H1 (cell line): ENCODE measurements around the gene RHCG. TPM values are rescaled to one million over a fixed set of nuclear protein-coding genes. Genes with fewer than 3 reads are reported as not detected.

Source experiments
- CTCF ChIA-PET: fragments of 300-600 bp; sonication (Branson Sonifier 250); formaldehyde crosslinking; loops from one replicate; lab custom pipeline; 2021; ENCODE audit not compliant: partially characterized antibody; lab: Charles Lee
- POLR2A ChIA-PET: fragments of 300-600 bp; sonication (Branson Sonifier 250); formaldehyde crosslinking; loops from one replicate; lab custom pipeline; 2021; ENCODE audit warnings: inconsistent platforms; ENCODE audit not compliant: partially characterized antibody; lab: Charles Lee
- DNase-seq, 2 experiments: peaks; one replicate each; pipeline versions ENCODE4 v3.0.0 to v3.0.0-alpha.2; 2010 to 2022; ENCODE audit warnings: low spot score in 2 of 2, low read depth in 1 of 2, mixed read lengths in 1 of 2
- FAIRE-seq: peaks from 2 replicates; lab custom pipeline; 2011; peaks lifted over from hg19 to GRCh38; lab: Jason Lieb, UNC
- H2AFZ ChIP-seq: 2 replicates; pipeline ENCODE4 v1.8.1; 2012; ENCODE audit warnings: low read length, inconsistent platforms
- H2AK5ac ChIP-seq: 2 replicates; pipeline ENCODE4 v1.6.1; 2013; ENCODE audit warnings: low read depth, low read length
- H2BK120ac ChIP-seq: replicated peaks from 2 replicates; pipeline ENCODE3; 2013; ENCODE audit warnings: low read depth, low read length, inconsistent platforms
- H2BK12ac ChIP-seq: 2 replicates; pipeline ENCODE4 v1.6.1; 2013; ENCODE audit warnings: low read depth, low read length
- H2BK15ac ChIP-seq: 2 replicates; pipeline ENCODE4 v1.6.1; 2013; ENCODE audit warnings: low read length
- H2BK20ac ChIP-seq: 2 replicates; pipeline ENCODE4 v1.6.1; 2013; ENCODE audit warnings: low read length
- H2BK5ac ChIP-seq: 2 replicates; pipeline ENCODE4 v1.6.1; 2013; ENCODE audit warnings: low read depth, low read length
- H3K14ac ChIP-seq: 2 replicates; pipeline ENCODE4 v1.6.1; 2013; ENCODE audit warnings: inconsistent platforms; ENCODE audit not compliant: insufficient read length
- H3K18ac ChIP-seq: 2 replicates; pipeline ENCODE4 v1.6.1; 2013; ENCODE audit warnings: low read length; ENCODE audit errors: extremely low read depth
- H3K23ac ChIP-seq: 2 replicates; pipeline ENCODE4 v1.6.1; 2013; ENCODE audit warnings: inconsistent platforms; ENCODE audit not compliant: insufficient read length
- H3K23me2 ChIP-seq: 2 replicates; pipeline ENCODE4 v1.6.1; 2013; ENCODE audit warnings: low read depth, low read length
- H3K27ac ChIP-seq: 2 replicates; pipeline ENCODE4 v1.6.1; 2011; ENCODE audit warnings: low read depth, low read length, inconsistent platforms
- H3K27me3 ChIP-seq, 4 experiments: replicated peaks in 1 of 4; 1 replicate in 1 of 4; 2 replicates in 3 of 4; pipeline versions ENCODE4 v1.6.1 to v1.8.1; 2011 to 2013; ENCODE audit warnings: low read length in 3 of 4, mild to moderate bottlenecking in 3 of 4, inconsistent platforms in 2 of 4, mixed read lengths in 2 of 4, moderate library complexity in 1 of 4; ENCODE audit not compliant: control insufficient read depth in 3 of 4, insufficient read depth in 3 of 4; ENCODE audit errors: extremely low read depth in 1 of 4
- H3K36me3 ChIP-seq, 4 experiments: 2 replicates each; pipeline versions ENCODE4 v1.6.1 to v1.8.1; 2011 to 2013; ENCODE audit warnings: mild to moderate bottlenecking in 4 of 4, low read length in 3 of 4, moderate library complexity in 2 of 4, control low read depth in 1 of 4, inconsistent platforms in 1 of 4; ENCODE audit not compliant: insufficient read depth in 4 of 4, control insufficient read depth in 2 of 4
- H3K4ac ChIP-seq: replicated peaks from 2 replicates; pipeline ENCODE3; 2013; ENCODE audit warnings: low read length, low read depth, mixed read lengths, inconsistent platforms; ENCODE audit not compliant: insufficient read length
- H3K4me1 ChIP-seq, 4 experiments: replicated peaks in 1 of 4; 1 replicate in 1 of 4; 2 replicates in 3 of 4; pipeline versions ENCODE4 v1.6.1 to v1.8.1; 2011 to 2013; ENCODE audit warnings: low read length in 3 of 4, inconsistent platforms in 2 of 4, mixed read lengths in 1 of 4; ENCODE audit not compliant: insufficient read depth in 4 of 4, control insufficient read depth in 3 of 4
- H3K4me2 ChIP-seq, 2 experiments: 2 replicates each; pipeline versions ENCODE4 v1.6.1 to v1.8.1; 2011 to 2013; ENCODE audit warnings: low read depth in 2 of 2, low read length in 2 of 2, control low read depth in 1 of 2, inconsistent platforms in 1 of 2, mild to moderate bottlenecking in 1 of 2; ENCODE audit not compliant: insufficient read depth in 1 of 2
- H3K4me3 ChIP-seq, 4 experiments: fragments of 200-600, 300-600 bp in 1 of 4; sonication (generic), shearing (Covaris generic), sonication (Bioruptor Twin) in 1 of 4; 2 replicates each; pipeline versions ENCODE4 v1.5.1 to v1.8.1; 2011 to 2016; ENCODE audit warnings: low read length in 4 of 4, low read depth in 3 of 4, control low read depth in 2 of 4, inconsistent platforms in 2 of 4, mild to moderate bottlenecking in 2 of 4, mixed read lengths in 1 of 4, moderate library complexity in 1 of 4; ENCODE audit not compliant: insufficient read depth in 2 of 4; ENCODE audit errors: extremely low read depth in 1 of 4
- H3K56ac ChIP-seq: replicated peaks from 2 replicates; pipeline ENCODE3; 2013; ENCODE audit warnings: low read depth, mild to moderate bottlenecking, mixed read lengths, low read length, inconsistent platforms; ENCODE audit not compliant: insufficient read length
- H3K79me1 ChIP-seq: 2 replicates; pipeline ENCODE4 v1.6.1; 2013; ENCODE audit warnings: low read depth, low read length, control low read depth
- H3K79me2 ChIP-seq, 2 experiments: 2 replicates each; pipeline versions ENCODE4 v1.6.1 to v1.8.1; 2012 to 2013; ENCODE audit warnings: low read length in 2 of 2, mild to moderate bottlenecking in 2 of 2, inconsistent platforms in 1 of 2; ENCODE audit not compliant: insufficient read depth in 2 of 2, control insufficient read depth in 1 of 2
- H3K9ac ChIP-seq, 4 experiments: replicated peaks in 1 of 4; 1 replicate in 1 of 4; 2 replicates in 3 of 4; pipeline versions ENCODE4 v1.6.1 to v1.8.1; 2011 to 2013; ENCODE audit warnings: low read depth in 3 of 4, low read length in 3 of 4, control low read depth in 2 of 4, mild to moderate bottlenecking in 2 of 4, moderate library complexity in 2 of 4, inconsistent platforms in 1 of 4; ENCODE audit errors: extremely low read depth in 1 of 4
- H3K9me3 ChIP-seq, 2 experiments: 2 replicates each; pipeline versions ENCODE4 v1.6.1 to v1.8.1; 2012 to 2013; ENCODE audit warnings: mild to moderate bottlenecking in 2 of 2, moderate library complexity in 2 of 2, control low read depth in 1 of 2, inconsistent platforms in 1 of 2, low read depth in 1 of 2, low read length in 1 of 2, mixed read lengths in 1 of 2; ENCODE audit not compliant: insufficient read depth in 2 of 2
- H4K20me1 ChIP-seq, 2 experiments: replicated peaks in 1 of 2; 2 replicates each; pipeline versions ENCODE3 to v1.8.1; 2011 to 2013; ENCODE audit warnings: inconsistent platforms in 2 of 2, low read length in 2 of 2, mild to moderate bottlenecking in 1 of 2; ENCODE audit not compliant: insufficient read depth in 2 of 2, control insufficient read depth in 1 of 2
- H4K5ac ChIP-seq: 2 replicates; pipeline ENCODE4 v1.6.1; 2013; ENCODE audit warnings: low read length, low read depth, mixed read lengths, inconsistent platforms; ENCODE audit not compliant: insufficient read length
- H4K8ac ChIP-seq: 2 replicates; pipeline ENCODE4 v1.8.0; 2013; ENCODE audit warnings: mild to moderate bottlenecking, moderate library complexity, low read length, inconsistent platforms; ENCODE audit not compliant: insufficient read depth; ENCODE audit errors: extremely low read depth
- H4K91ac ChIP-seq: replicated peaks from 2 replicates; pipeline ENCODE3; 2013; ENCODE audit warnings: low read length, mixed read lengths, inconsistent platforms; ENCODE audit not compliant: insufficient read length
- EGR1 ChIP-seq: IDR thresholded peaks from 2 replicates; pipeline ENCODE4 v1.6.1; 2011; ENCODE audit warnings: low read depth, low read length, borderline replicate concordance
- HDAC6 ChIP-seq: IDR thresholded peaks from one replicate; pipeline ENCODE4 v1.7.1; 2012; ENCODE audit warnings: low read depth, mild to moderate bottlenecking, inconsistent platforms, low read length, moderate library complexity
- JUND ChIP-seq: IDR thresholded peaks from 2 replicates; pipeline ENCODE4 v1.6.1; 2011; ENCODE audit warnings: mild to moderate bottlenecking, improper control_type of control experiment, low read length
- KDM5A ChIP-seq: fragments of 200-600 bp; IDR thresholded peaks from 2 replicates; pipeline ENCODE4 v1.7.1; 2012; ENCODE audit warnings: mild to moderate bottlenecking, low read length, inconsistent platforms, mixed read lengths
- NRF1 ChIP-seq: IDR thresholded peaks from 2 replicates; pipeline ENCODE4 v1.6.1; 2011; ENCODE audit warnings: mild to moderate bottlenecking, low read depth, low read length, improper control_type of control experiment
- RXRA ChIP-seq: IDR thresholded peaks from 2 replicates; pipeline ENCODE4 v1.6.1; 2011; ENCODE audit warnings: low read depth, mild to moderate bottlenecking, low read length, moderate library complexity; ENCODE audit not compliant: insufficient read depth
- SRF ChIP-seq: IDR thresholded peaks from 2 replicates; pipeline ENCODE4 v1.6.1; 2011; ENCODE audit warnings: mild to moderate bottlenecking, low read depth, low read length, moderate library complexity
- TBP ChIP-seq: IDR thresholded peaks from 2 replicates; pipeline ENCODE4 v1.6.1; 2011; ENCODE audit warnings: low read depth, low read length, improper control_type of control experiment
- TEAD4 ChIP-seq: IDR thresholded peaks from 2 replicates; pipeline ENCODE4 v1.6.1; 2012; ENCODE audit warnings: low read depth, low read length, inconsistent platforms, mixed read lengths
- WGBS, 2 experiments: shearing (Covaris generic) in 1 of 2; methylation state at CpG; one replicate each; pipeline versions ENCODE4 v1.1.6 to v1.1.7; 2013 to 2015; ENCODE audit warnings: low lambda C conversion rate in 2 of 2, mixed read lengths in 2 of 2, inconsistent platforms in 1 of 2, low coverage in 1 of 2, missing lambda C conversion rate in 1 of 2; ENCODE audit not compliant: insufficient replicate concordance in 2 of 2, insufficient coverage in 1 of 2, insufficient read length in 1 of 2; ENCODE audit errors: extremely low coverage in 1 of 2, missing lambda C conversion rate in 1 of 2; 5-methylcytosine and 5-hydroxymethylcytosine counted together
- polyA plus RNA-seq, 7 experiments: library from polyadenylated mRNA; depleted of rRNA in 3 of 7; stranded (reverse) in 5 of 7; unstranded in 2 of 7; fragments of >200 nt in 5 of 7; fragments of 200-250 nt in 2 of 7; gene quantifications; 1 replicate in 5 of 7; 2 replicates in 1 of 7; 4 replicates in 1 of 7; pipeline versions ENCODE4 v1.2.1 to v1.2.3, GENCODE V29; 2011 to 2013; ENCODE audit warnings: missing spikeins in 2 of 7, mixed read lengths in 2 of 7
- total RNA-seq: library from RNA; stranded (reverse); fragmentation: NEBNext Ultra II Directional; extraction: Animal tissue kit (Norgen Biotek cat#: 25700); gene quantifications from 2 replicates; pipeline ENCODE4 v1.2.1, GENCODE V29; 2021

RHCG gene
- total and polyA plus RNA-seq, 2 of the 8 experiments (the other 6 are each of a cell fraction or from before 2014, with no cell fraction given), result 0.68 TPM; not detected in 1

GRCh38 chr15:89533861-89534544 is 37.6 kb upstream of the RHCG start:
- Histone ChIP-seq H3K9ac (no peak overlapping the region), H2BK120ac (no peak overlapping the region), H4K8ac (no peak overlapping the region), H3K4me3 (no peak overlapping the region), H3K14ac (no peak overlapping the region), H3K27me3 (no peaks in the 10 kb centered on the region), H2BK15ac (no peak overlapping the region), H2BK12ac (no peak overlapping the region), H2AK5ac (no peak overlapping the region), H4K5ac (no peak overlapping the region), H3K36me3 (no peaks in the 10 kb centered on the region), H3K79me2 (no peaks in the 10 kb centered on the region), H3K9me3 (peaks cover 8 to 10% of the 10 kb centered on the region in 2 experiments), H4K20me1 (no peaks in the 10 kb centered on the region), H3K23me2 (no peaks in the 10 kb centered on the region), H3K4ac (no peak overlapping the region), H3K79me1 (no peaks in the 10 kb centered on the region), H2BK5ac (no peak overlapping the region), H3K23ac (no peak overlapping the region), H3K4me1 (peaks cover 0 to 6% (median 1%) of the 10 kb centered on the region in 4 experiments; a peak in 3 of 7 replicates), H3K18ac (no peak overlapping the region), H3K4me2 (no peak overlapping the region), H3K56ac (no peak overlapping the region), H2BK20ac (no peak overlapping the region), H3K27ac (no peak overlapping the region), H2AFZ (no peak overlapping the region), H4K91ac (no peak overlapping the region)
- WGBS, 2 experiments, result 85% methylated on average over 4 of the region's 4 CpGs; no CpG with 5 or more reads in 1 of the 2 experiments
- POLR2A ChIA-PET, result no interaction called here
- FAIRE-seq, result no peak
- CTCF ChIA-PET, result no interaction called here
- no peak for DNase-seq
- TF ChIP-seq KDM5A (no peak), NRF1 (no peak), JUND (no peak), EGR1 (no peak), HDAC6 (no peak), RXRA (no peak), SRF (no peak), TEAD4 (no peak), TBP (no peak)
